PFSK-1 (cell line): Measurements from ENCODE around the gene KRTAP10-11.

Experiments
- FOXP2 ChIP-seq: optimal IDR thresholded peaks from 2 replicates; pipeline ENCODE3; 2011; ENCODE audit warnings: borderline replicate concordance, control low read depth, inconsistent platforms; ENCODE audit not compliant: insufficient read depth; ENCODE audit errors: extremely low read length, extremely low read depth
- POLR2AphosphoS5 ChIP-seq: IDR thresholded peaks from 2 replicates; pipeline ENCODE4 v1.6.1; 2012; ENCODE audit warnings: low read depth, mild to moderate bottlenecking, control low read depth, low read length, moderate library complexity
- REST ChIP-seq, 2 experiments: IDR thresholded peaks; 2 replicates each; pipeline versions ENCODE4 v1.6.1 to v1.8.0; 2011 to 2012; ENCODE audit warnings: low read depth in 2 of 2, low read length in 2 of 2, control low read depth in 1 of 2, inconsistent platforms in 1 of 2, mild to moderate bottlenecking in 1 of 2, moderate library complexity in 1 of 2; ENCODE audit not compliant: insufficient read depth in 1 of 2
- SIN3A ChIP-seq: IDR thresholded peaks from 2 replicates; pipeline ENCODE4 v1.6.1; 2012; ENCODE audit warnings: mild to moderate bottlenecking, low read length, moderate library complexity, borderline replicate concordance; ENCODE audit not compliant: insufficient read depth
- TAF1 ChIP-seq: IDR thresholded peaks from 2 replicates; pipeline ENCODE4 v1.6.1; 2012; ENCODE audit warnings: low read length, control low read depth, borderline replicate concordance; ENCODE audit not compliant: insufficient read depth

Gene KRTAP10-11

GRCh38 chr21:44601596-44602462 lies 44.4 kb upstream of the KRTAP10-11 start:
- TF ChIP-seq REST (IDR thresholded peaks at IDR 0.05; ENCODE audit: insufficient read depth in 1 of 2, low read depth in 2 of 2, low read length in 2 of 2) (no peak), SIN3A (no peak), POLR2AphosphoS5 (no peak), TAF1 (no peak), FOXP2 (no peak)

- TF ChIP-seq TAF1 (no peak), REST (IDR thresholded peaks at IDR 0.05; ENCODE audit: insufficient read depth in 1 of 2, low read depth in 2 of 2, low read length in 2 of 2) (no peak), POLR2AphosphoS5 (no peak), FOXP2 (no peak), SIN3A (no peak)
These were observed 43.8 kb upstream of the KRTAP10-11 start for GRCh38 chr21:44602463-44602850.

GRCh38 chr21:44603109-44603875 lies 42.9 kb upstream of the KRTAP10-11 start:
- TF ChIP-seq TAF1 (no peak), FOXP2 (no peak), POLR2AphosphoS5 (no peak), REST (IDR thresholded peaks at IDR 0.05; ENCODE audit: insufficient read depth in 1 of 2, low read depth in 2 of 2, low read length in 2 of 2) (no peak), SIN3A (no peak)

- TF ChIP-seq SIN3A (no peak), TAF1 (no peak), REST (IDR thresholded peaks at IDR 0.05; ENCODE audit: insufficient read depth in 1 of 2, low read depth in 2 of 2, low read length in 2 of 2) (no peak), FOXP2 (no peak), POLR2AphosphoS5 (no peak)
These were observed 42.3 kb upstream of the KRTAP10-11 start for GRCh38 chr21:44603911-44604310.
